ENCODE measurements around the gene FOXG1. TPM values are rescaled to one million over a fixed set of nuclear protein-coding genes. Genes with fewer than 3 reads are reported as not detected.

FOXG1 gene
- total RNA-seq, 1 experiment from 2014 or later, result not detected

DNA sequence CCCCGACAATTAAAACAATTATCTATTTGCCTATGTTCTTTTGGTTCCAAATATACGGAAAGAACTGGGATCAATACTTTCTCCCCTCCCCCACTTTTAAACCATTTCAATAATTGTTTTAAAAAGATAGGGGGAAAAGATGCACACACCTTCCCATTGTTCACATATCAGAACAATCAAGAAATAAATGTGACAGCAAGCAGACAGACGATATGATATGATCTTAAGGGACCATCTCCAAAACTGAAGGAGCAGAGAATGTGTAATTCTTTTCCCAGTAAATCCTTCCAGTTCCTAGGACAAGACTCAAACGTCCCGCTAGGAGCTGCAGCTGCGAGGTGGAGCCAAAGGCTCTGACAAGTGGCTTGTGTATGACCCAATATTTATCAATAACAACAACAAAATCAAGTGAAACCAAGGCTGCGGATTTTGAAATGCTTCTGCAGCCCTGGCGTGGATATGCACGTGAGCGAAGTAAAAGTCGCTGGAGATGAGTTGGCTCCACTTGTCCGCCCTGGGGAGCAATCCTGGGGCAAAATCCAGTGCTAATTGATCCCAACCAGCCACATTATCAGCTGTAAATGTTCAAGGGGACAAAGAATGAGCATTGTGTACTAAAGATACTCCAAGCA, 8.2 kb upstream of the FOXG1 start:
- CTCF ChIA-PET, result no interaction called here
- no peak overlapping the region for H2AFZ ChIP-seq (ENCODE audit: low read depth, low read length, poor library complexity, severe bottlenecking)
- H3K4me3 ChIP-seq (replicated peaks in 1 of 2; ENCODE audit: low read depth in 1 of 2, low read length in 2 of 2), result no peak overlapping the region
- H3K4me1 ChIP-seq (ENCODE audit: control insufficient read depth in 1 of 2, insufficient read depth in 2 of 2, low read length in 2 of 2), result no peaks in the 10 kb centered on the region
- POLR2A ChIA-PET, result no interaction called here
- no peaks in the 10 kb centered on the region for H3K79me2 ChIP-seq (ENCODE audit: insufficient read depth, low read length)
- H3K27me3 ChIP-seq (ENCODE audit: insufficient read depth, low read length), result no peaks in the 10 kb centered on the region
- H3K4me2 ChIP-seq (ENCODE audit: low read length), result no peak overlapping the region
- no peaks in the 10 kb centered on the region for H3K36me3 ChIP-seq (ENCODE audit: control insufficient read depth in 1 of 2, insufficient read depth in 2 of 2, low read length in 2 of 2)
- H3K27ac ChIP-seq (ENCODE audit: low read depth, low read length), result no peak overlapping the region
- no TSS peak for BruUV-seq (replicated peaks)
- DNase-seq (ENCODE audit: low read depth, low spot score) (no peak), ATAC-seq (no peak)
- no peak overlapping the region for H3K9ac ChIP-seq (ENCODE audit: low read length)
- H4K20me1 ChIP-seq (ENCODE audit: insufficient read depth), result no peaks in the 10 kb centered on the region
- no peaks in the 10 kb centered on the region for H3K9me2 ChIP-seq (ENCODE audit: insufficient read depth)
- TF ChIP-seq JUND (IDR thresholded peaks at IDR 0.05) (no peak), EZH2 (IDR thresholded peaks at IDR 0.05) (no peak), EZH2phosphoT487 (IDR thresholded peaks at IDR 0.05; ENCODE audit: borderline replicate concordance) (no peak), ZFX (IDR thresholded peaks at IDR 0.05) (no peak), ELF1 (IDR thresholded peaks at IDR 0.05; ENCODE audit: borderline replicate concordance, low read depth) (no peak), EGR1 (IDR thresholded peaks at IDR 0.05; ENCODE audit: low read depth) (no peak), TCF7L2 (IDR thresholded peaks at IDR 0.05; ENCODE audit: borderline replicate concordance, extremely low read depth, insufficient read depth, insufficient read length) (no peak), SRF (IDR thresholded peaks at IDR 0.05; ENCODE audit: low read depth) (no peak), SP1 (IDR thresholded peaks at IDR 0.05; ENCODE audit: low read depth) (no peak), SIN3A (IDR thresholded peaks at IDR 0.05; ENCODE audit: low read depth) (no peak), POLR2A (IDR thresholded peaks at IDR 0.05; ENCODE audit: borderline replicate concordance, extremely low read depth, insufficient read depth, insufficient read length) (no peak), FOSL1 (IDR thresholded peaks at IDR 0.05; ENCODE audit: low read depth) (no peak), POLR2AphosphoS5 (IDR thresholded peaks at IDR 0.05; ENCODE audit: low read depth, low read length) (no peak), YY1 (IDR thresholded peaks at IDR 0.05; ENCODE audit: extremely low read depth, insufficient replicate concordance, low read depth, low read length) (no peak), CBX3 (IDR thresholded peaks at IDR 0.05; ENCODE audit: low read depth) (no peak)
- TF ChIP-seq, protein P1, sequence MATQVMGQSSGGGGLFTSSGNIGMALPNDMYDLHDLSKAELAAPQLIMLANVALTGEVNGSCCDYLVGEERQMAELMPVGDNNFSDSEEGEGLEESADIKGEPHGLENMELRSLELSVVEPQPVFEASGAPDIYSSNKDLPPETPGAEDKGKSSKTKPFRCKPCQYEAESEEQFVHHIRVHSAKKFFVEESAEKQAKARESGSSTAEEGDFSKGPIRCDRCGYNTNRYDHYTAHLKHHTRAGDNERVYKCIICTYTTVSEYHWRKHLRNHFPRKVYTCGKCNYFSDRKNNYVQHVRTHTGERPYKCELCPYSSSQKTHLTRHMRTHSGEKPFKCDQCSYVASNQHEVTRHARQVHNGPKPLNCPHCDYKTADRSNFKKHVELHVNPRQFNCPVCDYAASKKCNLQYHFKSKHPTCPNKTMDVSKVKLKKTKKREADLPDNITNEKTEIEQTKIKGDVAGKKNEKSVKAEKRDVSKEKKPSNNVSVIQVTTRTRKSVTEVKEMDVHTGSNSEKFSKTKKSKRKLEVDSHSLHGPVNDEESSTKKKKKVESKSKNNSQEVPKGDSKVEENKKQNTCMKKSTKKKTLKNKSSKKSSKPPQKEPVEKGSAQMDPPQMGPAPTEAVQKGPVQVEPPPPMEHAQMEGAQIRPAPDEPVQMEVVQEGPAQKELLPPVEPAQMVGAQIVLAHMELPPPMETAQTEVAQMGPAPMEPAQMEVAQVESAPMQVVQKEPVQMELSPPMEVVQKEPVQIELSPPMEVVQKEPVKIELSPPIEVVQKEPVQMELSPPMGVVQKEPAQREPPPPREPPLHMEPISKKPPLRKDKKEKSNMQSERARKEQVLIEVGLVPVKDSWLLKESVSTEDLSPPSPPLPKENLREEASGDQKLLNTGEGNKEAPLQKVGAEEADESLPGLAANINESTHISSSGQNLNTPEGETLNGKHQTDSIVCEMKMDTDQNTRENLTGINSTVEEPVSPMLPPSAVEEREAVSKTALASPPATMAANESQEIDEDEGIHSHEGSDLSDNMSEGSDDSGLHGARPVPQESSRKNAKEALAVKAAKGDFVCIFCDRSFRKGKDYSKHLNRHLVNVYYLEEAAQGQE (IDR thresholded peaks at IDR 0.05; ENCODE audit: low read depth), result no peak
- TF ChIP-seq, protein P2, sequence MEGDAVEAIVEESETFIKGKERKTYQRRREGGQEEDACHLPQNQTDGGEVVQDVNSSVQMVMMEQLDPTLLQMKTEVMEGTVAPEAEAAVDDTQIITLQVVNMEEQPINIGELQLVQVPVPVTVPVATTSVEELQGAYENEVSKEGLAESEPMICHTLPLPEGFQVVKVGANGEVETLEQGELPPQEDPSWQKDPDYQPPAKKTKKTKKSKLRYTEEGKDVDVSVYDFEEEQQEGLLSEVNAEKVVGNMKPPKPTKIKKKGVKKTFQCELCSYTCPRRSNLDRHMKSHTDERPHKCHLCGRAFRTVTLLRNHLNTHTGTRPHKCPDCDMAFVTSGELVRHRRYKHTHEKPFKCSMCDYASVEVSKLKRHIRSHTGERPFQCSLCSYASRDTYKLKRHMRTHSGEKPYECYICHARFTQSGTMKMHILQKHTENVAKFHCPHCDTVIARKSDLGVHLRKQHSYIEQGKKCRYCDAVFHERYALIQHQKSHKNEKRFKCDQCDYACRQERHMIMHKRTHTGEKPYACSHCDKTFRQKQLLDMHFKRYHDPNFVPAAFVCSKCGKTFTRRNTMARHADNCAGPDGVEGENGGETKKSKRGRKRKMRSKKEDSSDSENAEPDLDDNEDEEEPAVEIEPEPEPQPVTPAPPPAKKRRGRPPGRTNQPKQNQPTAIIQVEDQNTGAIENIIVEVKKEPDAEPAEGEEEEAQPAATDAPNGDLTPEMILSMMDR (IDR thresholded peaks at IDR 0.05 in 2 of 3, conservative IDR thresholded peaks at IDR 0.05 in 1 of 3; ENCODE audit: borderline replicate concordance in 1 of 3, insufficient read depth in 1 of 3, low read depth in 2 of 3, low read length in 2 of 3), result no peak
- TF ChIP-seq, protein P3, sequence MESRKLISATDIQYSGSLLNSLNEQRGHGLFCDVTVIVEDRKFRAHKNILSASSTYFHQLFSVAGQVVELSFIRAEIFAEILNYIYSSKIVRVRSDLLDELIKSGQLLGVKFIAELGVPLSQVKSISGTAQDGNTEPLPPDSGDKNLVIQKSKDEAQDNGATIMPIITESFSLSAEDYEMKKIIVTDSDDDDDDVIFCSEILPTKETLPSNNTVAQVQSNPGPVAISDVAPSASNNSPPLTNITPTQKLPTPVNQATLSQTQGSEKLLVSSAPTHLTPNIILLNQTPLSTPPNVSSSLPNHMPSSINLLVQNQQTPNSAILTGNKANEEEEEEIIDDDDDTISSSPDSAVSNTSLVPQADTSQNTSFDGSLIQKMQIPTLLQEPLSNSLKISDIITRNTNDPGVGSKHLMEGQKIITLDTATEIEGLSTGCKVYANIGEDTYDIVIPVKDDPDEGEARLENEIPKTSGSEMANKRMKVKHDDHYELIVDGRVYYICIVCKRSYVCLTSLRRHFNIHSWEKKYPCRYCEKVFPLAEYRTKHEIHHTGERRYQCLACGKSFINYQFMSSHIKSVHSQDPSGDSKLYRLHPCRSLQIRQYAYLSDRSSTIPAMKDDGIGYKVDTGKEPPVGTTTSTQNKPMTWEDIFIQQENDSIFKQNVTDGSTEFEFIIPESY (IDR thresholded peaks at IDR 0.05; ENCODE audit: extremely low read depth, insufficient replicate concordance, low read length), result no peak
- TF ChIP-seq, protein P4, sequence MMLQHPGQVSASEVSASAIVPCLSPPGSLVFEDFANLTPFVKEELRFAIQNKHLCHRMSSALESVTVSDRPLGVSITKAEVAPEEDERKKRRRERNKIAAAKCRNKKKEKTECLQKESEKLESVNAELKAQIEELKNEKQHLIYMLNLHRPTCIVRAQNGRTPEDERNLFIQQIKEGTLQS (IDR thresholded peaks at IDR 0.05), result no peak
- TF ChIP-seq, protein P5, sequence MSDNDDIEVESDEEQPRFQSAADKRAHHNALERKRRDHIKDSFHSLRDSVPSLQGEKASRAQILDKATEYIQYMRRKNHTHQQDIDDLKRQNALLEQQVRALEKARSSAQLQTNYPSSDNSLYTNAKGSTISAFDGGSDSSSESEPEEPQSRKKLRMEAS (IDR thresholded peaks at IDR 0.05), result no peak
- peaks cover 0 to 16% of the 10 kb centered on the region in 2 experiments; a peak in 2 of 4 replicates for H3K9me3 ChIP-seq (ENCODE audit: control insufficient read depth in 1 of 2, insufficient read depth in 1 of 2, low read depth in 1 of 2, low read length in 2 of 2)
- RAD21 ChIA-PET (ENCODE audit: low non-redundant PET in 1 of 2, low total read pairs in 2 of 2, uncharacterized antibody in 2 of 2, unreplicated experiment in 2 of 2), result no interaction called here
- intact Hi-C loops (cut with micrococcal nuclease), result no loop called here

Measured in HCT116 (cell line).